GM19463 (cell line): ENCODE measurements around the gene ZNF740.
"Not testable (repeated sequence)": the region's sequence is repeated elsewhere in the genome, so short reads cannot be mapped to it uniquely, and the experiment has no call there.

Experiments
- ATAC-seq: cut with Tn5 transposase; IDR thresholded peaks from one replicate; pipeline ENCODE4 v1.9.1; 2021; ENCODE audit warnings: mild to moderate bottlenecking, moderate library complexity; ENCODE audit not compliant: unreplicated experiment

ZNF740 gene

GRCh38 chr12:53193985-53194716 is 13.6 kb downstream of the ZNF740 start:
- no peak for ATAC-seq

- no peak for ATAC-seq
These were observed 14.5 kb downstream of the ZNF740 start for GRCh38 chr12:53194973-53195372.

- no peak for ATAC-seq
These were observed 15.2 kb downstream of the ZNF740 start for GRCh38 chr12:53195516-53196420.

GRCh38 chr12:53196486-53196885 is 16.0 kb downstream of the ZNF740 start:
- no peak for ATAC-seq

- no peak for ATAC-seq
These were observed 16.6 kb downstream of the ZNF740 start for GRCh38 chr12:53197011-53197640.

- ATAC-seq: no peak
These were observed 18.1 kb downstream of the ZNF740 start for GRCh38 chr12:53198486-53199110.

GRCh38 chr12:53199700-53200099 is 19.2 kb downstream of the ZNF740 start:
- ATAC-seq: no peak

- ATAC-seq: peak; percentile 8
These were observed 19.6 kb downstream of the ZNF740 start for GRCh38 chr12:53200107-53200457.

GRCh38 chr12:53200458-53201176 is 20.1 kb downstream of the ZNF740 start:
- ATAC-seq: peak; percentile 47

GRCh38 chr12:53201177-53201541 is 20.6 kb downstream of the ZNF740 start:
- ATAC-seq: no peak

- no peak for ATAC-seq
These were observed 21.1 kb downstream of the ZNF740 start for GRCh38 chr12:53201639-53202038.

- ATAC-seq: not testable (repeated sequence)
These were observed 21.8 kb downstream of the ZNF740 start for GRCh38 chr12:53202316-53202715.

- ATAC-seq: no peak
These were observed 23.8 kb downstream of the ZNF740 start for GRCh38 chr12:53204351-53204750.

- ATAC-seq: peak; percentile 69
These were observed 25.4 kb downstream of the ZNF740 start for GRCh38 chr12:53205747-53206419.

- ATAC-seq: peak; percentile 50
These were observed 26.5 kb downstream of the ZNF740 start, which contains the start of gene ITGB7 for GRCh38 chr12:53207042-53207441. Gene ITGB7 (minus strand): TSS chr12:53207251. CDS start chr12:53200443, 6,808 bp downstream.

- no peak for ATAC-seq
These were observed 27.9 kb downstream of the ZNF740 start for GRCh38 chr12:53208435-53208834.

- ATAC-seq: no peak
These were observed 28.4 kb downstream of the ZNF740 start for GRCh38 chr12:53208877-53209463.

GRCh38 chr12:53210843-53211242 is 30.3 kb downstream of the ZNF740 start:
- ATAC-seq: no peak
